BJ (cell line): Measurements from ENCODE around the gene ZNF324B. TPM values are rescaled to one million over a fixed set of nuclear protein-coding genes. Genes with fewer than 3 reads are reported as not detected.

ENCODE experiments used
- CTCF ChIA-PET: fragments of 350-600 bp; formaldehyde crosslinking; extraction: SDS; loops from one replicate; lab custom pipeline; 2021; ENCODE audit warnings: antibody characterized with exemption, inconsistent platforms; lab: Yijun Ruan, JAX
- POLR2A ChIA-PET: fragments of 300-600 bp; sonication (Branson Sonifier 250); formaldehyde crosslinking; extraction: SDS; loops from one replicate; lab custom pipeline; 2021; ENCODE audit warnings: antibody characterized with exemption; lab: Charles Lee
- DNase-seq: peaks from one replicate; pipeline ENCODE4 v3.0.0-alpha.2; 2011; ENCODE audit warnings: low read depth
- H3K27me3 ChIP-seq: 2 replicates; pipeline ENCODE4 v1.6.0; 2011; ENCODE audit warnings: low read length; ENCODE audit not compliant: control insufficient read depth, insufficient read depth
- H3K36me3 ChIP-seq: 2 replicates; pipeline ENCODE4 v1.5.1; 2011; ENCODE audit warnings: low read length; ENCODE audit not compliant: control insufficient read depth, insufficient read depth
- H3K4me3 ChIP-seq: 2 replicates; pipeline ENCODE4 v1.5.1; 2011; ENCODE audit warnings: low read depth, mild to moderate bottlenecking, control low read depth, low read length
- CTCF ChIP-seq: IDR thresholded peaks from 2 replicates; pipeline ENCODE4 v1.5.1; 2011; ENCODE audit warnings: low read depth, mild to moderate bottlenecking, control low read depth, inconsistent platforms, low read length, moderate library complexity; ENCODE audit not compliant: insufficient read depth
- polyA plus RNA-seq: library from polyadenylated mRNA; depleted of rRNA; stranded (reverse); fragments of >200 nt; gene quantifications from 2 replicates; pipeline ENCODE4 v1.2.3, GENCODE V29; 2011

Gene ZNF324B
- polyA plus RNA-seq, 1 experiment: 2.0 TPM

GRCh38 chr19:58471736-58472135, 20.3 kb downstream of the ZNF324B start:
- Histone ChIP-seq H3K27me3 (no peaks in the 10 kb centered on the region), H3K4me3 (no peak overlapping the region), H3K36me3 (peaks cover 14% of the 10 kb centered on the region)
- POLR2A ChIA-PET: no interaction called here
- TF ChIP-seq CTCF: no peak
- CTCF ChIA-PET: no interaction called here
- no peak for DNase-seq

GRCh38 chr19:58473775-58474174, 22.4 kb downstream of the ZNF324B start:
- Histone ChIP-seq H3K27me3 (no peaks in the 10 kb centered on the region), H3K36me3 (peaks cover 14% of the 10 kb centered on the region), H3K4me3 (no peak overlapping the region)
- CTCF ChIA-PET: interaction anchor here (1.6 kb wide), 1 partner anchor 46 kb away, joined by 4 read pairs; the partner anchor contains the start of gene ZBTB45
- no peak for TF ChIP-seq CTCF
- no peak for DNase-seq
- POLR2A ChIA-PET: no interaction called here

GRCh38 chr19:58474291-58474996, 23.0 kb downstream of the ZNF324B start:
- peaks cover 14% of the 10 kb centered on the region for H3K36me3 ChIP-seq
- ChIA-PET POLR2A (no interaction called here), CTCF (interaction anchor here (1.6 kb wide), 1 partner anchor 45 kb away, joined by 4 read pairs; the partner anchor contains the start of gene ZBTB45)
- DNase-seq: peak; percentile 25
- no peak for TF ChIP-seq CTCF
- H3K27me3 ChIP-seq: no peaks in the 10 kb centered on the region
- H3K4me3 ChIP-seq: no peak overlapping the region

- ChIA-PET POLR2A (no interaction called here), CTCF (no interaction called here)
- no peaks in the 10 kb centered on the region for H3K27me3 ChIP-seq
- H3K36me3 ChIP-seq: peaks cover 14% of the 10 kb centered on the region
- peak overlapping the region; percentile 62 for H3K4me3 ChIP-seq
- no peak for TF ChIP-seq CTCF
- DNase-seq: no peak
These were observed 23.7 kb downstream of the ZNF324B start for GRCh38 chr19:58474997-58475713.

- ChIA-PET CTCF (no interaction called here), POLR2A (no interaction called here)
- no peak for TF ChIP-seq CTCF
These were observed 24.5 kb downstream of the ZNF324B start, which contains the start of gene ZNF446 for GRCh38 chr19:58475714-58476497. Gene ZNF446 (plus strand): TSS chr19:58476352. CDS start chr19:58477219, 867 bp downstream.

More at GRCh38 chr19:58475714-58476497, 24.5 kb downstream of the ZNF324B start, which contains the start of gene ZNF446:
- peak; percentile 84 for DNase-seq
- peak within 1 kb of the TSS; percentile 62 for H3K4me3 ChIP-seq
- peaks cover 18% of the 10 kb centered on the region for H3K36me3 ChIP-seq
- H3K27me3 ChIP-seq: no peaks in the 10 kb centered on the region
